GM19351 (cell line): ENCODE measurements around the gene SH3PXD2A.
"Not testable (repeated sequence)": the region's sequence is repeated elsewhere in the genome, so short reads cannot be mapped to it uniquely, and the experiment has no call there.

Experiments
- ATAC-seq: cut with Tn5 transposase; IDR thresholded peaks from one replicate; pipeline ENCODE4 v1.9.1; 2021; ENCODE audit warnings: mild to moderate bottlenecking, moderate library complexity; ENCODE audit not compliant: unreplicated experiment

The SH3PXD2A gene

DNA sequence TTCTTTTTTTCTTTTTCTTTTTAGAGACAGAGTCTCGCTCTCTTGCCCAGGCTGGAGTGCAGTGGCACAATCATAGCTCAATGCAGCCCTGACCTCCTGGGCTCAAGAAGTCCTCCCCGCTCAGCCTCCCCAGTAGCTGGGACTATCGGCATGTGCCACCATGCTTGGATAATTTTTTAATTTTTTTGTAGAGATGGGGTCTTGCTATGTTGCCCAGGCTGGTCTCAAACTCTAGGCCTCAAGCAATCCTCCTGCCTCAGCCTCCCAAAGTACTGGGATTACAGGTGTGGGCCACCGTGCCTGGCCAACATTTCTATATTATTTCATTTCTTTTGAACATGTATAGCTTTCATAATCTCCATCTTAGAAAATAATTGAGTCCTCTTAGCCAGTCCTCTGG is 42.1 kb downstream of the SH3PXD2A start:
- ATAC-seq: not testable (repeated sequence)

DNA sequence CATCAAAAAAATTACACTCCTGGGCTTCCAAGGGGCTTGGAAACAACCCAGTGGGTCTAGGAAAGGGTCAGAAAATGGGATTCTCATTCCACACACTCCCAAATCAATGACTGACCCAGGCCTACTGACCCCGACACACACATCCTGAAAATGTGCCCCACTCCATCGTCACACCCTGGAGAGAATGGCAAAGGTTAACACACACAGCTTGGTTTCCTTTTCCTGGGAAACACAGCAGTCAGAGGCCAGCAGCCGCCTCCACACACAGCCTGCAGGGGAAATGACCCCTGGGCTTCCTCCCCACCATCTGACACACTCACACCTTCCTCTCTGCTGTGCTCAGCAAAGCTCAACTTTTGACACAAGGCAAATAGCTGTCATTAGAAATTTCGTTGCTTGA is 42.9 kb downstream of the SH3PXD2A start:
- ATAC-seq: no peak

DNA sequence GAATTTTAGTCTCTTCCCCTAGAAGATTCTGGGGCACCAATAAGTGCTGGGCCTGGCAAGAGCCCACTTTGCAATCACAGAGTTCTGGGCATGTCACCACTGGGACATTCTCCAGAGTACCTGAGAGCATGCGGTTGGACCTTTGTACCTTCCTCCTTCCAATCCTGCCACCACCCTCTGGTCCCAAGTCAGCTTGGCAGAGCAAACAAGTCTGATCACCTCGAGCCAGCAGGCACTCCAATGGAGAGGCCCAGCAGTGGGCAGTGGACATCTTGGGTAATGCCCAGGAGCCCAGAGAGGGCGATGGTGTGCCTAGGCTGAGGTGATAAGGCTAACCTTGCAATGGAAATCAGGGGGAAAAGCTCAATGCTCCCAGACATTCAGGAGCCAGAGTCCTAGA is 43.4 kb downstream of the SH3PXD2A start:
- ATAC-seq: no peak

DNA sequence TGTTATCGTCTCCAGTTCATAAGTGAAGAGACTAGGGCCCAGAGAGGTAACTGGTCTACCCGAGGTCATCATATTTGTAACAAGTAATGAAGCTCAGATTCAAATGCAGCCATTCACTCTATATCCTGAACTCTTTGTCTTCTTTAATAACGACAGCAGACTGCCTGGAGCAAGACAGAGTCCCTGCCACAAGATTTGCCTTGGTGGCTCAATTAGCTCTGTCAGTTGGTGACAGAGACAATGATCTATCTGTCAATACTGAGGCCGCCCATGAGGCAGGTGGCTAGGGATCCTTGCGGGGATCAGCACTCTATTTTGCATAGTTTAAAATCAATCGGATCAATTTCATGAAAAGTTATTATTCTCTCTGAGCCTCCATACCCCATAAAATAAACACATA is 43.9 kb downstream of the SH3PXD2A start:
- ATAC-seq: no peak

DNA sequence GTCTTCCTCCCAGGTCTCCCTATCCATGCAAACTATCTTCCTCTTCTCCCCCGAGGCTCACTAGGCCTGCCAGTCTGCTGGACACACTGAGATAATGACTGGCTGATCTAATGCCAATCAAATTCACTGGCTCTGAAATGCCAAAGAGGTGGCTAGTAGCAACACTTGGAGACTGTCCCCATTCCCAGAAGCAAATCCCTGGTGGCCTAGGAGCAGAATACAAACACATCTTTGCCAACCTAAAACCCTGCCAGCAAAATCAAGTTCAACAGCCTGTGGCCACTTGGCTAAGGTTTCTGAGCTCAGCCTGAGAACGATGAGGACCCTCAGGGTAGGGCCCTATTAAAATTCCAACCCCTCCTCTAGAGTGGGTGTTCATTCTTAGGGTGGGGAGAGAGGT is 46.6 kb downstream of the SH3PXD2A start:
- no peak for ATAC-seq

DNA sequence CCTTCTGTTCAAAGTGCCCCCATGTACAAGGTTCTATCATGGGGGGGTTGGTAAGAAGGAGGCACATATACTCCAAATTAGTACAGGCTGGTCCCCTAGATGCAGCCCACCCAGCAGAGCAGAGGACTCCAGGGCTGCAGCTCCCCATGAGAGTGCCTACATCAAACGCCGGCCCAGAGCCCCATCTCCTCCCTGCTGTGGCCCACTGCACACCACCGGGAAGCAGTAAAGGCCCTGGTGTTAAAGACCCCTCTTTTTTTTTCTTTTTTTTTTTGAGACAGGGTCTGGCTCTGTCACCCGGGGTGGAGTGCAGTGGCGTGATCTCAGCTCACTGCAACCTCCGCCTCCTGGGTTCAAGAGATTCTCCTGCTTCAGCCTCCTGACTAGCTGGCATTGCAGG is 47.4 kb downstream of the SH3PXD2A start:
- no peak for ATAC-seq

DNA sequence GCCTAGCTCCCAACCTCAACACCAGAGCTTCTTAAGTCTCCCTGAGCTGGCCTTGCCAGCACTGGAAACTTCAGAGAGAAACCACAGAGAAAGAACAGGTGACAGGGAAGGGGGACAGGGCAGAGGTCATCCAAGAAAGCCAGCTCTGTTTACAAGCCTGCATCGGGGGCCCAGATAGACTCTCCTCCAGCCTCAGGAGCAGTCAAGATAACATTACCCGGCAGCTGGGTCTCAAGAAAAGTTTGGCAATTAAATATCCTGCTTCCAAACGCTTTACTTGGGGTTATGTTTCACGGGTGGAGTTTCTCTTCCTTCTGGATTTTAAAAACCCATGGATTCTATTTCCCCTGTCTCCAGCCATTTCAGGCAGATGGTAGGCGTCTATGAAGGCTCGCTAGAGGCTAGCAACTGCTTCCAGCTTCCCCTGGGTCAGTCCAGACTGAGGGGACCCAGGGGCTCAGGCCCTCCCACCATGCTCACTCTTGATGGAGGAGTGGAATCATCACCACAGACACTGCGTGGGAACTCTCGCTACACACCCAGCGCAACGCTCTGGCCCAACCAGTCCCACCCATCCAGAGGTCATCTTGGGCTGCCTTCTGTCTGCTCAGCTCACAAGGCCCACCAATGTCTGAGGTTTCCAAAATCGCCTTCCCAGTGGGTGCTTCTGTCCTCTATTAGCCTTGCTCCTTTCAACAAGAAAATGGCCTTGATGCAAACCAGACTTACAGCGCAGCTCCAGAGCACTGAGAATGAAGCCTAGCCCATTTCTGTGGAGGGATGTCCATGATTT is 48.8 kb downstream of the SH3PXD2A start:
- ATAC-seq: no peak

DNA sequence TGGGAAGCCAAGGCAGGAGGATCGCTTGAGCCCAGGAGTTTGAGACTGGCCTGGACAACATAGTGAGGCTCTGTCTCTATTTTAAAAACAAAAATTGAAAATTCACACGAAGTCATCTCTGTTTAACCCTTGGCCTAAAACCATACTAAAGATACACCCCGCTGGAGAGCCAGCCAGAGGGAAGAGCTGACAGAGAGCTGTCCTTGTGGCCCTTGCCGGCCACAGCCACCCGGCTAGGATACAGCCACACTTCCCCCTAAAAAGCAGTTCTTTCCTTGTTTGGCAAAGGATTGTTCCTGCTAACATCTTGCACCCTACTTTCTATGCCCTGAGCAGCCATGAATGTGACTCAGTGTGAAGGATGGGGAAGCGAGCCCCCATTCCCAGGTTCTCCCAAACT is 49.6 kb downstream of the SH3PXD2A start:
- no peak for ATAC-seq

DNA sequence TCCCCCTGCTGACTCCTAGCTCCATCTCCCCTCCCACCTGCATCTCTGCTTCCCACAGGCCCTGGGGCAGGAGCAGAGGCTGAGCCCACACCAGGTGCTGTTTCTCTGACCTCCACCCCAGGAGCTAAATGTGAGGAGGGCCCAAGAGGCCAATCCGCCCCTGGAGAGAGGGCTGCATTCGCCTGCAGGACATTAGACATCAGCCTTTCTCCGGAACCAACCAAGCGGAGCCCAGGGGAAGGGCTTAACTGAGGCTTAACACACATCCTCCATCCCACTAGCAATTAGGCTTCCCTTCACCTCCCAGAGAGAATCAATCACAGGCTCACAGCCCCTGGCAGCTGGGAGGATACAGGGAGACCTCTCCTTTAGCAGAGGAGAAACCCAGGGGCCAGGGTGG is 50.5 kb downstream of the SH3PXD2A start:
- ATAC-seq: no peak

DNA sequence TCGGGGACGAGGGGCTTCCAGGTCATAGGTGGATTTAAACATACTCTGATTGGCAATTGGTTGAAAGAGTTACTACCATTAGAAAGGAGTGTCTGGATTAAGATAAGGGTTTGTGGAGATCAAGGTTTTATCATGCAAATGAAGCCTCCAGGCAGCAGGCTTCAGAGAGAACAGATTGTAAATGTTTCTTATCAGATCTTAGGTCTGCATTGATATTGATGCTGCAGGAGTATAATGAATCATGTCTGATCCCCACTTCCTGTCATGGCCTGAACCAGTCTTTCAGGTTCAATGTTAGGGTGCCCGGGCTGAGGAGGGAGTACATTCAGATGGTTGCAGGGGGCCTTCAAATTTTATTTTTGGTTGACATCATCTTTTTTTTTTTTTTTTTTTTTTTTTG is 51.4 kb downstream of the SH3PXD2A start:
- no peak for ATAC-seq

DNA sequence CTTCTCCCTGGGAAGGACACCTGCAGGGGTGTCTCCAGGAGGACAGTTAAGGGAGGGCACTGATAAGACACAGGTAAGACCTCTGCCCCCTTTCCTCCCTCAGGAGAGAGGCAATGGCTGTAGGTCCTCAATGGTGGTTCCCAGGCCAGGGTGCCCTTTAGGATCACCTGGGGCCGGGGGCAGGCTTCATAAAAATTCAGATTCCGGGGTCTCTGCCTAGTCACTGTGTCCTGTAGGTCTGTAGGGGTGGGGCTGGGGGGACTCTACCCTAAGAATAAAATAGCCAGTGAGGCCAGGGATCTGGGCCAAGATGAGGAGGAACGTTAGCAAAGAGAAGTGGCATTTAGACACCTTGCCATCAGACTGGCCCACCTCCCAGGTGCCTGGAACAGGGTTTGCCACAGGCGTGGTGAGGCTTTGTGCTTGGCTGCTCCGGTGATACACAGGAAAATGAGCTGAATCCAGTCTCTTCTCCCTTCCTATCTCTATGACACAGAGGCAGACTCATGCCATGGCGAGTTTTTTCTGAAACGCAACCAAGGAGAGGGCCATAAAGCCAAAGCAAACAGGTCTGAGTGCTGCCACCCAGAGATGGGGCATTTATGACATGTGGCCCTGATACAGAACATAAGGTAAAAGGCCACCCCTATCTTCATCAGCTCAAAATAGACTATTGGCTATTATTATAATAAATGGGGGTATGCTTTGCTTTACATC is 52.6 kb downstream of the SH3PXD2A start:
- no peak for ATAC-seq

DNA sequence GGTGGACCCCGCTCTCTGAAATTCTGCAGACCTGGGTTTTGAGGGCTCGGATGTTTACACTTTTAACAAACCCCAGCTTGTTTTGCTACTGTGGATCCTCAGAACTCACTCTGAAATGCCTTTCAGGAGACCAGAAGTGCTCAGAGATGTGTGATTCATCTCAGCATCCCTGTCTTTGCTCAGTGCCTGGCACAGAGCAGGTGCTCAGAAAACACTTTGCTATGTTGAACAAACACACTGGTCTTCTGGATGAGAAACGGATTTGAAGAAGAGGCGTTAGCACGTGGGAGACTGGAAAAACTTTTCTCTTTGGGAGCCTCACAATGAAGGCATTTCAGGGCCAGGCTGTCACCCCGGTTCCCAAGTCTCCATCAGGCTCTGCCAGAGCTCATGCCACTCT is 53.3 kb downstream of the SH3PXD2A start:
- no peak for ATAC-seq

DNA sequence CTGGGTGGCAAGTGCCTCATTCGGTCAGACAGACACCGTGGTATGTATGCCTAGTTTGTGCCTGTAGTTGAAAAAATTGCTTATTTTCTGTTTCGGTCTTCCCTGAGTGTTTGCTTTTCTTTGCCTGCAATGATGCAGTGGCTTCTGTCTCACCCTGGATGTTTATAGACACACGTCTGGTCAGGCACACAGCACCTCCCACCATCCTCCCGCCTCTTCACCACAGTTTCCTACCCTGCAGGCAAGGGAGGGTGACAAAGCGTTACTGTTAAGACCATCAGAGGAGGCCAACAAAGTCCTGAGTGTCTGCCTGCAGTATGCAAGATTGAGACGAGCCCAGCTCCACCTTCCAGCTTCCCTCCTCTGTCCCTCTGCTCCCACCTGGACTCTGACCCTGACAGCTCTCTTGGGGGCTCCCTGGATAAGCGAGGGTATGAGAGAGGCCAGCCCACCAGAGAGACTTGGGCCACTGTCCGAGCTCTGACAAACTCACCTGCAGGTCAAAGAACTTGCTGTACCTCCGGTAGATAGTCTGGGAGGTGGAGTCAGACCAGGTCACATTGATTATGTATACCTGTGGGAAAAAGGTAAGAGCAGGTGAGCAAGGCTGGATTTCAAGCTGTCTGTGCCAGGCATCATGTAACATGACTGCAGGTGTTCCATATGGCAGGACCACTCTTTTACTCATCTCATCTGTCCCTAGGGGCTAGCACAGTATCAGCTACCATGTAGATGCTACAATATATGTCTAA is 54.4 kb downstream of the SH3PXD2A start:
- ATAC-seq: peak; percentile 98

DNA sequence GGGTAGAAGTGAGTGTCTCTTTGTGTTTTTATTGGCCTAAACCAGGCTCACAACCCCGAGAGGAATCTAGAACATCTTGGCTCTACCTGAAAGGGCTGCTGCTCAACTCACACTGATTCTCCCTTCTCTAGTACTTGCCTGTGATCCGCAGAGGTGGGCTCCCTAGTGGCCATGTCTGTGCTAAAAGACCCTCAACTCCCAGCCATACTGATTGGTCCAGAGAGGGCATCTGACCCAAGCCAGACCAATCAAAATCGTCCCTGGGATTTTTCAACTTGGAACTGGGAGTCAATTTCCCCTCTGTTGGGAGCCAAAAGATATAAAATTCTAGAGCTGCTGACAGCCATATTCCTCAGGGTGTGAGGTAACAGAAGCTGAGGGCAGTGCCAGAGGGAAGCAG is 55.3 kb downstream of the SH3PXD2A start:
- ATAC-seq: no peak

DNA sequence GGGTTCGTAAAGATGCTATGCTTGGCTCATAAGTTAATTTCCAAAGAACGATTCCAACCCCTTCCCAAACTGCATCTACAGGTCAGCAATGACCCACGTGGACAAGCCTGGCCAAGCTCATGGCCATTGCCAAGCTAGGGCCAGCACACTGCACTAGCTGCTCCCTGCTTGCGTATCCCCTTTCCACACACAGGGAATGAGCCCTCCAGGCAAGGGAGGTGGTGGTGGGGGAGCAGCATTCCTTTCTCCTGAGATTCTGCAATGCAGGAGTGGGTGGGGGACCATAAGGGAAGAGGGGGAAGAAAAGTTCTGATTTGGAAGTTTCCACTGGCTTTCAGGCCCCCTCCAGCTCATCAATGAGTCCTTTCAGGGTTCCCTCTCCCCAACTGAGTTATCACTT is 56.0 kb downstream of the SH3PXD2A start:
- ATAC-seq: no peak

DNA sequence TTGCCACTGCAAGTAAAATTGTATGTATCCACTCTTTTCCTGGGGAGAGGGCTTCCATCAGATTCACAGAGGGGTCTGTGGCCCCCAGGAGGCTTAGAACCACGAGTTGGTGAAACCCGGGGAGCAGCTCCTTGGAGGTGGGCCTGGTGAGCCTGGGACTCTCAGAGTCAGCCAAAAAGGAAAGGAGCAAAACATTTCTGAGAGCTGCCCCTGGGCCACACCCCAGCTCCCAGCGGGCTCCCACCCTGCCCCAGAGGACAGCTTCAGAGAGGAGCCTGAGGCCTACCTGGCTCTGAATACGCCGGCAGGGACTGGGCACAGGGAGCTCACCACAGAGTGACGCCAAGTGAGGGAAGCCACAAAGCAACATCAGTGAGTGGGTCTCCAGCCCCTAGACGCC is 56.9 kb downstream of the SH3PXD2A start:
- no peak for ATAC-seq

DNA sequence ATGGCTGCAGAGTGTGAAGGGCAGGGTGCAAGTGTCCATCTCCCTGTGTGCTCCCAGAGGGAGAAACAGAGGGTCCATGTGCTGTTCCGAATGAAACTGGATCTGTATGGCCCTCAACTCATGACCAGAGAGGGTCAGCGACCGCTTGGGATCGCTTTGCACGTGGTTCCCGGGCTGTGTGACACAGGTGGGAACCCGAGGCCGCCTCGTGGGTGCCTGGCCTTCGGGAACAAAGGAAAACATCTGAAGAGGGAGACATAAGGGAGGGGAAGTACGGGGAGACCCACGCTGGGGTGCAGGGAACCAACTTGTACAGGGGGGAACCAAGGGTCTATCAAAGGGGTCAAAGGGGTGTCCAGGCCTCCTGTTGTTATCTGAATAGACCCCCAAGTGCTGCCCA is 57.5 kb downstream of the SH3PXD2A start:
- ATAC-seq: no peak

DNA sequence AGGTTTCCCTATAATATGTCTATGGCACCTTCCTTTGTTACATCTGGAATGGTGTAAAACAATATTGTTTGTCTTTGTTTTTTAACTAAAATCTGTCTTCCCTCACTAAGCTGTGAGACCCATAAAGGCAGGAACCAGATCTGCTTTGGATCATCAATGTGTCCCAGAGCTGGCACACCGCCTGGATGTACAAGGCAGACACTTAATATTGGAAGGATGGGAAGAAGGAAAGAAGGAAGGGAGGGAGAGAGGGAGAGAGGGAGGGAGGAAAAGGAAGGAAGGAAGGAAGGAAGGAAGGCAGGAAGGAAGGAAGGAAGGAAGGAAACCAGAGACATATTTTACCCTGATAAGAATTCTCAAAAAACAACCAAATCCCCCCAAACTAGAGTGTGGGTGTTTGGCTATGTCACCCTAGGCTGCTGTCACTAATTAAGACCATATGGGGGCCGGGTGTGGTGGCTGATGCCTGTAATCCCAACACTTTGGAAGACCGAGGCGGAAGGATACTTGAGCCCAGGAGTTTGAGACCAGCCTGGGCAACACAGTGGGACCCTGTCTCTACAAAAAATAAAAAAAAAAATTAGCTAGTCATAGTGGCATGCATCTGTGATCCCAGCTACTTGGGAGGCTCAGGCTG is 59.6 kb downstream of the SH3PXD2A start:
- no peak for ATAC-seq

DNA sequence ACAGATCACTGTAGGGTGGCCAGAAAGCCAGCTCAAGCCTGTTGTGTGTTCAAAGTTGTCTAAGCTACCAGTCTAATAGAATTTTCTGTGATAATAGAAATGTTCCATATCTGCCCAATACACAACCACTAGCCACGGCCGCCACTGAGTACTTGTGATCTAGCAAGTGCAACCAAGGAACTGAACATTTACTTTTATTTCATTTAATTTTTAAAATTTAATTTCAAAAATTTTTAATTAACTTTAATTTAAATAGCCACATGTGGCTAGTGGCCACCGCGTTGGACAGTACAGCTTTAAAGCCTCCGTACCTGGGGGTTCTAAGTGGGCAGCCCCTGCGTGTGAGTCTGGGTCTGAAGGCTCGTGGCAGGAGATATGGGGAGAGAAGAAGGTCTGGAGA is 60.4 kb downstream of the SH3PXD2A start:
- ATAC-seq: no peak

DNA sequence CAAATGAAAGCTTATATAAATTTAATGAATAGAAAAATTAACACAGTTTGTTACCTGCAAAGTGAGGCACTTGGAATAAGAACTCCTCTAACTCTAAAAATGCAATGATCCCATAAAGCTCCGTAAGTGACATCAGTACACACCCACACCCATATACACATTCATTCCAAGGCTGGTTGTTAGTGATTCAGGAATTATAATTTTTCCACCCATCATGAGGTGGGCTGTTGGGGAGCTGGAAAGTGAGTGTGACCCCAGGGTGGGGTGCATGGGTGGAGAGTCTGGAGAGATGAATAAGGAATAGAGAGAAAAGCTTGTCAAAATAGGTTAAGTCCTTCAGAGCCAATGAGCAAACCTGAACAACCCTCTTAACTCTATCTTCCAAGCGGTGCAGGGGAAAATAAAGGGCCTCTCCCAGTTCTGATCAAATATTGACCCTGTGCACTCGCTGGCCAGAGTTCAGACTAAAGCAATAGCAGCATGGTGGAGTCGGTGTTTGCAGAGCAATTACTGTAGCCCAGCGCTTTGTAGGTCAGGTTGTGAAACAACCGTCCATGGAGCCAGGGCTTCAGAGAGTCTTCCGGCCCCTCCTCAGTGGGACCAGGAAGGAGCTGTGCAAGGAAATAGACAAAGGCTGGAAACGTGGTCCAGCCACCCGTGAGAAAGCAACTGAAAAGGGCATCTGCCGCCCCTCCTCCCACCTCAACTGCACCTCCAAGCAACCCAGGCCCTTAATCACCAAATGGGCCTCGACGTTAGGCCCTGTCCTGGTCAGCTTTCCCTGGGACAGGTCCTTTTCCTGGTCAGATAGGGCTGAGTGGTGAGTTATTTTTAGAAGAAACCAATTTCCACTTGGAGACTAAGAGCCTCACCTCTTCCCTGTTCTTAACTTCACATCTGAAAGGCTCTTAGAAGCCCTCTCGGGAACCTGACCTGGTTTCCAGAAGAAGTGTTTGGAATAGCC is 61.2 kb downstream of the SH3PXD2A start:
- ATAC-seq: no peak
